Loucy (cell line): ENCODE results near the gene FIGNL2.

Source experiments
- EZH2phosphoT487 ChIP-seq: fragments of 200-600 bp; IDR thresholded peaks from 2 replicates; pipeline ENCODE4 v1.6.1; 2018; ENCODE audit warnings: antibody characterized with exemption, mild to moderate bottlenecking, moderate library complexity, borderline replicate concordance
- TF ChIP-seq, protein P1 (sequence below): fragments of 200-600 bp; sonication (generic); conservative IDR thresholded peaks from 2 replicates; pipeline ENCODE4 v1.5.1; 2014; ENCODE audit warnings: mild to moderate bottlenecking, antibody characterized with exemption, low read length

DNA sequence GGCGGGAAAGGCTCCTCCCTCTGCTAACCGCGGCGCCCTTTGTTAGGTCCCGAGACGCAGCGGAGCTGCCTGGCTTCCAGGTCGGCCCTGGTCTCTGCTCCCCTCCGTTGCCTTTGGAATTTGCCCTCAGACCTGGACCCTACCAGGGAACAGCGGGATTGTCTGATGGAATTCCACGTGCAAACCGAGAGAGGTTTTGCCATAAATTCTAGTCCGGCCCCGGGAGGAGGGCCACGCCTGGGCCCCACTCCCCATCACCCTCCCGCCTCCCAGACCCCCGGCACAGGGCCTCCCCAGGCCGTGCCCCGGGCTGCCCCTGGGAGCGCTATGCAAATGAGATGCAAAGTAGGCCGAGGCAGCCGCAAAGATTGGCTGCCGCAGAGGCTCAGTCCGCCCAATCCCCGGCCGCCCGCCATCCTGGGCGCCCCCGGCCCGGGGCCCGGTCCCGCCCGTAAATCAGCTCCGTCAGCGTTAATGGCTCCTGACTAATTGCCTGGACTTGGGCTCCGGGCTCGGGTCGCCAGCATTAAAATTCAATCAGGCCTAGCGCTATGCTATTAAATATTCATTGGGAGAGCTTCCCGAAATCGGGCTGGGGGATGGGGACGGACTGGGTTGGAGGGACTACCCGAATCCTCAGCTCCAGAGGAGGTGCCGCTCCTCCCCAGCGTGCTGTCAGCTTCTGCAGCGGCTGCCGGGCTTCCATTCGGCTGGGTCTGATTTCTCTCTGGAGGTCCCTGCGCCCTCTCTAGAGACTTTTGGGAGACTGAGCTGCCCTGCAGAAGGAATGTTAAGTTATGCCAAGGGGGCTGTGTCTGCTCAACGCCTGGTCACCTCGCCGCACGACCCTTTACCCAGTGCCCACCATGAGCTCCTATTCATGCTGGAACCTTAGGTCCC, 15.7 kb upstream of the FIGNL2 start:
- TF ChIP-seq, protein P1, sequence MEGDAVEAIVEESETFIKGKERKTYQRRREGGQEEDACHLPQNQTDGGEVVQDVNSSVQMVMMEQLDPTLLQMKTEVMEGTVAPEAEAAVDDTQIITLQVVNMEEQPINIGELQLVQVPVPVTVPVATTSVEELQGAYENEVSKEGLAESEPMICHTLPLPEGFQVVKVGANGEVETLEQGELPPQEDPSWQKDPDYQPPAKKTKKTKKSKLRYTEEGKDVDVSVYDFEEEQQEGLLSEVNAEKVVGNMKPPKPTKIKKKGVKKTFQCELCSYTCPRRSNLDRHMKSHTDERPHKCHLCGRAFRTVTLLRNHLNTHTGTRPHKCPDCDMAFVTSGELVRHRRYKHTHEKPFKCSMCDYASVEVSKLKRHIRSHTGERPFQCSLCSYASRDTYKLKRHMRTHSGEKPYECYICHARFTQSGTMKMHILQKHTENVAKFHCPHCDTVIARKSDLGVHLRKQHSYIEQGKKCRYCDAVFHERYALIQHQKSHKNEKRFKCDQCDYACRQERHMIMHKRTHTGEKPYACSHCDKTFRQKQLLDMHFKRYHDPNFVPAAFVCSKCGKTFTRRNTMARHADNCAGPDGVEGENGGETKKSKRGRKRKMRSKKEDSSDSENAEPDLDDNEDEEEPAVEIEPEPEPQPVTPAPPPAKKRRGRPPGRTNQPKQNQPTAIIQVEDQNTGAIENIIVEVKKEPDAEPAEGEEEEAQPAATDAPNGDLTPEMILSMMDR: no peak
- no peak for TF ChIP-seq EZH2phosphoT487
